ENCODE data around the gene DCTPP1.

The DCTPP1 gene

DNA sequence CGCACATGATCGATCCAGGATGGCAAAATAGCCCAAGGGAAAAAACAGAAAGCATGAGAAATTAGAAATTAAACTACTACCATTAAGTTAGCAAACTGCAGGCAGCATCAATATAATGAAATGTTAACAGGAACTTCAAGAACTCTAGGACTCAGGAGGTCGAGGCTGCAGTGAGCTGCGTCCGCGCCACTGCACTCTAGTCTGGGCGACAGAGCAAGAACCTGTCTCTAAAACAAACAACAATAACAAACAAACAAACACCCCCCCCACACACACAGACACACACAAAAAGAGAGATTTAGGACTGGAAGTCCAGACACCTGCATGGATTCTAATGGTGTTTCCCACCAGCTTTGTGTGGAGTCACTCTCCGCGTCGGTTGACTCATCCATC, 16.4 kb upstream of the DCTPP1 start:
- DNase-seq: no peak

- peak; percentile 97 for DNase-seq
Observed at GRCh38 chr16:30445408-30446202, 15.8 kb upstream of the DCTPP1 start, which contains the start of gene SEPHS2. SEPHS2 (minus strand) TSS chr16:30445874; CDS start chr16:30445727, 147 bp downstream.

DNA sequence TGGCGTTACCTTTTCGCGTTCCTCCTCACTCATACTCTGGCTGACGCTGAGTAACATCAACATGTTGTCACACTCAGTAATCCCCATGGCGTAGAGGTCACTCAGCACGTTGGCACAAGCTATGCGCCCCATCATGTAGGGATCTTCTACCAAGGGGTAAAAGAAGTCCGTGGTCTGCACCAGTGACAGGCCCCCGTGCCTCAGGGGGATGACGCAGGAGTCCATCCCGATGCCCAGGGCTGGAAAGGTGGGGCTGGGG, 15.2 kb upstream of the DCTPP1 start:
- DNase-seq: no peak

DNA sequence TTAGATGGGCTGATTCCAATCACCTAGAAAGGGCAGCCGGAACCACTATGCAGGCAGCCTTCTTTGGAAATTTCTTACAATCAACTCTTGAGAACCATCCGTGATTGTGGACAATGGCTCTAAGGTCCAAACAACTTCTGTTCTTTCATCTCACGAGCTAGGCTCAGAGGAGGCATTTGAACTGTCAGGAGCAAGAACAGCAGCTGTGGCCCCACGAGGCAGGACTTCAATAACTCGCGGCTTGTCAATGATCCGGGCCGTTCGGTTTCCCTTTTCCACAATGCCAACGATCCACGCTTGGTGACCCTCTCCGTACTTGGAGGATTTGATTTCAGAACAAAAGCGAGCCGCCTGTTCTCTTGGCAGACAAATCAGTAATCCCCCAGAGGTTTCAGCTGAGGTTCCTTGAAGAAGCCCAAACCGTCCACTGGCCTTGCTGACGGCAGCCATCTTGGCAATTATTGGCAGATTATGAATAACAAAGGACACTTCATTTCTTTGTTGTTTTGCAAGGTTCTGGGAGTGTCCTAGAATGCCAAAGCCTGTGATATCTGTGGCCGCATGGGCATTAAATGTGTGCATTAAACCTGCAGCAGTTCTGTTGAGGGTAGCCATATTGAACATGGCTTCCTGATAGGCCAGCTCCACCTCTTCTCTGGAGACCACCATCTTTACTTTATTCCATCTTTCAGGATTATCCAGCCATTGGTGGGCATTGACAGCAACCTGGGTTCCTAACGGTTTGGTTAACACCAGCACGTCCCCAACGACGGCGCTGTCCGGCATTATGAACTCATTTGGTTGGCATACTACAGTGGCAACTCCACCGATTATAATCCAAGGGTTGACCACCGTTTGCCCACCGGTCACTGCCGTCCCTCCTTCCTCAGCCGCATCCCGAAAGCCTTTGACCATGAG, 14.7 kb upstream of the DCTPP1 start:
- DNase-seq: no peak

GRCh38 chr16:30443631-30444030, 13.8 kb upstream of the DCTPP1 start:
- DNase-seq: no peak

GRCh38 chr16:30439720-30440348, 10.0 kb upstream of the DCTPP1 start:
- no peak for DNase-seq

DNA sequence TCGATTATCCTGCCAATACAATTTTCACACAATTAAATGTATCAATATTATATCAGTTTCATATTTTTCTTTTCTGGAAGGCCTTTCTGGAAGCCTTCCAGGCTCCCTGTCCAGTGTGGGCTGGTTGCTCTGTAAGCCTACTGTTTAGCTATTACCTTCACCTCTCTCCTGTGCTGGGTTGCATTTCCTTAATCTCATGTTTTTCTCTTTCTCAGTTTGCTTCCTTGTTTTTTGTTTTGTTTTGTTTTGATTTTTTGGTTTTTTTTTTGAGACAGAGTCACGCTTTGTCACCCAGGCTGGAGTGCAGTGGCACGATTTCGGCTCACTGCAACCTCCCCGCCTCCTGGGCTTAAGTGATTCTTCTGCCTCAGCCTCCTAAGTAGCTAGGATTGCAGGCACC, 9.0 kb upstream of the DCTPP1 start:
- no peak for DNase-seq

- no peak for DNase-seq
Observed at GRCh38 chr16:30437511-30438046, 7.7 kb upstream of the DCTPP1 start.

DNA sequence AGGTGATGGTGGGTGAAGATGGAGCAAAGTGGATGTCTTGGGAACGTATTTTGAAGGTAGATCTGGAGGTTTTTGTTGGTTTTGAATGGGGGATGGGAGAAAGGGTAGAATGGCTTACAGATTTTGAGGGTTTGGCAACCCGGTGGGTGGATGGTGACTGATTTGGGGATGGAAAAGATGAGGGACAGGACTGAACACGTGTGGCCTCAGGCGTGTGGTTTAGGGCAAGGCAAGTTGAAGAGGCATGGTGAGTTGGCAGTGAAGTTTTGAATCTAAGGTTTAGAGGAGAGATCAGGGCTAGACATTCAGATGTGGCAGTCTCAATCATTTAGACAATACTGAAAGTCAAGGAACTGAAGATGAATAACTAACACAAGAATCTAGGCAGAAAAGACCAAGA, 5.0 kb upstream of the DCTPP1 start:
- peak; percentile 80 for DNase-seq

- DNase-seq: no peak
Observed at GRCh38 chr16:30430428-30430970, 669 bp upstream of the DCTPP1 start.

- no peak for DNase-seq
Observed at GRCh38 chr16:30429418-30429677, 482 bp downstream of the DCTPP1 start.

DNA sequence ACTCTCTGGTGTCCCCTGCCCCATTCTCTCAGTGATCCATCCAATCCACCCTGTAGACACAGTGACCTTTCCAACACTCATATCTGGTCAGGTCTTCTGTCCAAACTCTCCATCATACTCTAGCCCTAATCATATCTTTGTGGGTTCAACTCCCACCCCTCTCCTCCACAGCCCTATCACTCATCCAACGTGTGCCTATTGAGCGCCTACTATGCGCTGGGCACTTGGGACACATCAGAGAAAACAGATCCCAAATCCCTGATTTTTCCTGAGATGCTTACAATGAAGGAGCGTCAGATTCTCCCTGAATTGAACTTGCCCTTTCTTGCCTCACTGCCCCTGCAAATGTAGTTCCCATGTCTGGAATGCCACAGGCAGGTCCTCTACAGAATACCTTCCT, 1.8 kb downstream of the DCTPP1 start:
- DNase-seq: no peak

DNA sequence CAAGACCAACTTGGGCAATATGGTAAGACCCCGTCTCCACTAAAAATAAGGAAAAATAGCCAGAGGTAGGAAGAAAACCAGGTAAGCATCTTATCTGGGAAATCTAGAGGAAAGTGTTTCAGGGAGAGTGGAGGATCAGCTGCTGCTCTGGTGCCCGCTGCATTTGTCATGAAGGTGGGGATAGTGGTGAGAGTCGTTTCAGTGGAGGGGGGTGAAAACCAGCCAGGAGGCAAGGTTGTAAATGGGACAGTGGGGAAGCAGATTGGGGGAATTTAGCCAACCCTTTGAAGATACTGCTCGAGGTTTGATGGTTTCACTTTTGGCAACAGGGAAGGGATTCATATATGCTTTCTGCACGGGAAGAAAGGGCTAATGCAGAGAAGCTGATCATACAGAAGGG, 8.8 kb downstream of the DCTPP1 start:
- DNase-seq: no peak

DNA sequence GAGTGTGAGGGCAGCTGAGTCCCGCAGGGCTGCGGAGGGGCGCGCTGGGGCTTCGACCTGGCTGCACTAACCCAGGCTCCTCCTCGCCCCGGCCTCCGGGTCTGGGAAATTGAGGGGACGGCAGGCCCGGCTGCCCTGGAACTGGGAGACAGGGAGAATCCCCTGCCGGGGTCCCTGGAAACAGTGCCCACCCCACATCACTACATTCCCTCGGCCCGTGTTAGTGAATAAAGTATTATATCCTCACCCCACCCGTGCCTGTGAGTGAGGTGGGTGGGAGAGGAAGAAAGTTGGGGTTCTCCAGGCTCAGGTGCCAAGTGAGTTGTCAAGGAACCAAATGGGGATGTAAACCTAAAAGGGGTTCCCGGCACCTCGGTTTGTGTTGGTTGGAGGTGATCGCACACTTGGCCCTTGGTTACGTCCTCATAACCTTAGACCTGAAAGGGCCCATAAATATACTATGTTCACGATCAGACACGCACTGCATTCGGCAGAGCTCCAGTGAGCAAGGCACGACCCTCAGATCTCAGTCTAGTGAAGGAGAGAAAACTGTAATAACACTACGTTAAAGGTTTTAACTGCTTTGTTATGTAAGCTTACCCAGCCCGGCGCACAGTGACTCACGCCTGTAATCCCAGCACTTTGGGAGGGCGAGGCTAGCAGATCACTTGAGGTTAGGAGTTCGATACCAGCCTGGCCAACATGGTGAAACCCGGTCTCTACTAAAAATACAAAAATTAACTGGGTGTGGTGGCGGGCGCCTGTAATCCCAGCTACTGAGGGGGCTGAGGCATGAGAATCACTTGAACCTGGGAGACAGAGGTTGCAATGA, 11.3 kb downstream of the DCTPP1 start:
- DNase-seq: no peak

GRCh38 chr16:30417529-30418349, 12.1 kb downstream of the DCTPP1 start:
- DNase-seq: peak; percentile 91

DNA sequence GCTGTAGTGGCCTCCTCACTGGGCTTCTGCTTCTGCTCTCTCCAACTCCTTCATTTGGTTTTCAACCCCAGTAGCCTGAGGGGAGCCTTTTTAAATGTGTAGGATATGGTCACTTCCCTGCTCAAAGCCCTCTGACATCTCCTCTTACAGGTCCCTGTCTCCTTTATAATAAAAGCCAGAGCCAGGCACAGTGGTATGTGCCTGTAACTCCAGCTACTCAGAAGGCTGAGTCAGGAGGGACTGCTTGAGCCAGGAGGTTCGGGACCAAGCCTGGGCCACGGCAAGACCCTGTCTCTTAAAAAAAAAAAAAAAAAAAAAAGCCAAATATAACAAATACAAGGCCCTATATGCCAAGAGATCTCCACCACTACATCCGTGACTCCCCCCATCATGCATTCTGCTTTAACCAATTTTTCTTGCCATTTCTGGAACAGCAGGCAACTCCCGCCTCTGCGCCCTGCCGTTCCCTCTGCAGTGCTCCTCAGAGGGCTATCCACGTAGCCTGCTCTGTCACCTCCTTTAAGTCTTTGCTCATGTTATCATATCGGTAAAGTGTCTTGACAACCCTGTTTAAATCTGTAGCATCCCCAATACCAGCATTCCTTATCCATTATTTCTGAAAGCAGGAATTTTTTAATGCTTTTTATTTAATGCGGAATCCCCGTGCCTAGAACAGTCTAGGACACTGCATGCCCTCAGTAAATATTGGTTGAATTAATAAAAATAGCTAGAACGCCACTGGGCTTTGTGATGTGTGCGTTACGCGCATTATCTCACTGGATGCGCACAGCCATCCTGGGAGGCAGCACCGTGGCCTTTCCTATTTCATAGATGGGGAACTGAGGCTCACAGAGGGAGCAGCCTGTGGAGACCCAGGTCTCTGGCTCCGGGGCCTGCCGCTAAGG, 13.0 kb downstream of the DCTPP1 start:
- no peak for DNase-seq

GRCh38 chr16:30416047-30416603, 13.7 kb downstream of the DCTPP1 start:
- DNase-seq: no peak

GRCh38 chr16:30414159-30414558, 15.7 kb downstream of the DCTPP1 start:
- no peak for DNase-seq

DNA sequence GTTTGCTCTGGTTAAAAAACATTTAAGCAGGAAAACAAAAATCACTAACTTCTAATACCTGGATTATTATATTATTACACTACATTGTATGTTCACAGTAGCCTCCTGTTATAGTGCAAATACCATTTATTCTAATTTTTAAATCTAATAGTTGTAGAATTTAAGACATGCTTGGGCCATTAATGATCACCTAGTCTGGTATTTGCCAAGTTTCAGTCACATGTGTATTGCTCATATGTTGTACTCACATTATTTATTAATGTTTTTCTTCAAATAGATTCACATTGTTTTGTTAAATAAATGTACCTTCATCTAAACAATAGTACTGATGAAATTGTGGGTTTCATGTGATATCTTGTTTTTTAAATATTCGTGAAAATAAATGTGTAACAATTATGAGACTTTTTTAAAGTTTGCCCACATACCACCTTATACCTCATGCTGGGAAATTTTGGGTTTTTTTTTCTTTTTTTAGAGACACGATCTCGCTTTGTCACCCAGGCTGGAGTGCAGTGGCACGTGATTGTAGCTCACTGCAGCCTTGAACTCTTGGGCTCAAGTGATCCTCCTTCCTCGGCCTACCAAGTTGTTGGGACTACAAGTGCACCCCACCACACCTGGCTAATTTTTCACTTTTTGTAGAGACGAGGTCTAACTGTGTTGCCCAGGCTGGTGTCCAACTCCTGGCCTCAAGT, 16.6 kb downstream of the DCTPP1 start:
- DNase-seq: no peak

Data from activated naive CD4-positive, alpha-beta T cell treated with Interleukin-2 at 50 U/mL for 16 hours (primary cell).